Right lobe of liver (tissue), 4 donors: ENCODE measurements around the gene ZDHHC9.

Experiments used
- CTCF ChIP-seq, 4 donors: fragments of 200-600 bp in 3 of 4; fragments of 450-650 bp in 1 of 4; IDR thresholded peaks; one replicate each; pipeline versions ENCODE4 v1.5.1 to v1.8.0; 2016 to 2022; ENCODE audit warnings: antibody characterized with exemption in 4 of 4, mild to moderate bottlenecking in 2 of 4
- POLR2A ChIP-seq: fragments of 450-650 bp; IDR thresholded peaks from one replicate; pipeline ENCODE4 v1.6.1; 2017; ENCODE audit warnings: antibody characterized with exemption, mild to moderate bottlenecking
- donor health status: DM: no; HTN: no; CAD: no.
- donor health status: DM: no; HTN: no; CAD: no.
- donor health status: DM: no; HTN: yes; CAD: no.

GRCh38 chrX:129763666-129764065, 80.0 kb downstream of the ZDHHC9 start:
- TF ChIP-seq CTCF (IDR thresholded peaks at IDR 0.05), result no peak
- no peak for TF ChIP-seq POLR2A
